HG03064 (cell line): ENCODE measurements around the gene PPP4C.
"Not testable (repeated sequence)": the region's sequence is repeated elsewhere in the genome, so short reads cannot be mapped to it uniquely, and the experiment has no call there.

Experiments
- ATAC-seq: cut with Tn5 transposase; IDR thresholded peaks from one replicate; pipeline ENCODE4 v1.9.1; 2021; ENCODE audit warnings: low read depth; ENCODE audit not compliant: unreplicated experiment

Gene PPP4C

GRCh38 chr16:30095166-30096078 is 19.6 kb downstream of the PPP4C start:
- ATAC-seq = no peak

GRCh38 chr16:30096105-30096861 is 20.5 kb downstream of the PPP4C start, which contains the start of gene YPEL3:
Gene YPEL3 (minus strand): TSS chr16:30096213. CDS start chr16:30095482, 731 bp downstream.
- ATAC-seq = peak; percentile 38

- no peak for ATAC-seq
Measured at GRCh38 chr16:30096862-30097563, 21.2 kb downstream of the PPP4C start.

GRCh38 chr16:30104090-30104489 is 28.3 kb downstream of the PPP4C start:
- no peak for ATAC-seq

- no peak for ATAC-seq
Measured at GRCh38 chr16:30104492-30104891, 28.7 kb downstream of the PPP4C start.

- ATAC-seq = no peak
Measured at GRCh38 chr16:30108059-30108850, 32.5 kb downstream of the PPP4C start.

GRCh38 chr16:30110661-30111060 is 34.9 kb downstream of the PPP4C start:
- ATAC-seq = no peak

GRCh38 chr16:30112197-30113030 is 36.6 kb downstream of the PPP4C start:
- no peak for ATAC-seq

- ATAC-seq = no peak
Measured at GRCh38 chr16:30113031-30113710, 37.4 kb downstream of the PPP4C start, which contains the start of gene GDPD3. Gene GDPD3 (minus strand): TSS chr16:30113537. CDS start chr16:30113478, 59 bp downstream.

- no peak for ATAC-seq
Measured at GRCh38 chr16:30113711-30114333, 38.0 kb downstream of the PPP4C start.

- ATAC-seq = no peak
Measured at GRCh38 chr16:30114411-30114810, 38.6 kb downstream of the PPP4C start.

- not testable (repeated sequence) for ATAC-seq
Measured at GRCh38 chr16:30114833-30115232, 39.0 kb downstream of the PPP4C start.

GRCh38 chr16:30115238-30115637 is 39.4 kb downstream of the PPP4C start:
- no peak for ATAC-seq

GRCh38 chr16:30116291-30117207 is 40.8 kb downstream of the PPP4C start:
- ATAC-seq = no peak

GRCh38 chr16:30117768-30118167 is 42.0 kb downstream of the PPP4C start:
- ATAC-seq = no peak

- ATAC-seq = no peak
Measured at GRCh38 chr16:30119428-30119827, 43.6 kb downstream of the PPP4C start.
